ENCODE results near the gene RTP3. TPM values are rescaled to one million over a fixed set of nuclear protein-coding genes. Genes with fewer than 3 reads are reported as not detected.
"Not testable (repeated sequence)": the region's sequence is repeated elsewhere in the genome, so short reads cannot be mapped to it uniquely, and the experiment has no call there.

Gene RTP3
- total RNA-seq, 1 donor from 2014 or later = not detected

DNA sequence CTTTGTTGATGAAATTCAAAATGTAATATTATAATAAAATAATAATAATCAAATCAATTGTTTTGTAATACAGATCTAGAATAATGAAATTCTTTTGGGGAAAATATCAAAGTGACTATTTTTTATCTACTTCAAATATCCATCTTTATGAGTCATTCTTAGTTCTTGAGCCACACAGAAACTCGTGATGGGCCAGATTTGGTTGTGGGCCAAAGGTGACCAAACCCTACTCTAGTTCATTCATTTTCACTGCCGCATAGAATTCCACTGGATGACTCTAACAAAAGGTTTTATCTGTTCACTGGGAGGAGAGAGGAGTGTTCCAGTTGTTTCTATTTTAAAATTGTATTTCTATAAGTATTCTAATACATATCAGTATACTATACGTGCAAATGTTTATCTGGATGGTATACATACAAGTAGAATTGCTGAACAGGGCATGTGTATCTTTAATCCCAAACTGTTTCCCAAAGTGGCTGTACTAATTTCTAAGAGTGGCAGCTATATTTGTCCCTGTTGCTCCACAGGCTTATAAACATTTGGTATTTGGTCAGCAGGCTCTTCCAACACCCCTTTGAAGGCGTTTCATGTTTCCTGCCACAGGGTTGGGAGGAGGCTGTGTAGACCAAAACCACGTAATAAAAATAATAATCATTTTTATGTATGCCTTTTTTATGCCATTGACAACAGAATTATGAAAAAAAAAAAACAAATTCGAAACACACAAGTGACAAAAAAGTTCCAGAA is 7.3 kb upstream of the RTP3 start:
- peak; percentile 85 for DNase-seq (ENCODE audit: low read depth)

DNA sequence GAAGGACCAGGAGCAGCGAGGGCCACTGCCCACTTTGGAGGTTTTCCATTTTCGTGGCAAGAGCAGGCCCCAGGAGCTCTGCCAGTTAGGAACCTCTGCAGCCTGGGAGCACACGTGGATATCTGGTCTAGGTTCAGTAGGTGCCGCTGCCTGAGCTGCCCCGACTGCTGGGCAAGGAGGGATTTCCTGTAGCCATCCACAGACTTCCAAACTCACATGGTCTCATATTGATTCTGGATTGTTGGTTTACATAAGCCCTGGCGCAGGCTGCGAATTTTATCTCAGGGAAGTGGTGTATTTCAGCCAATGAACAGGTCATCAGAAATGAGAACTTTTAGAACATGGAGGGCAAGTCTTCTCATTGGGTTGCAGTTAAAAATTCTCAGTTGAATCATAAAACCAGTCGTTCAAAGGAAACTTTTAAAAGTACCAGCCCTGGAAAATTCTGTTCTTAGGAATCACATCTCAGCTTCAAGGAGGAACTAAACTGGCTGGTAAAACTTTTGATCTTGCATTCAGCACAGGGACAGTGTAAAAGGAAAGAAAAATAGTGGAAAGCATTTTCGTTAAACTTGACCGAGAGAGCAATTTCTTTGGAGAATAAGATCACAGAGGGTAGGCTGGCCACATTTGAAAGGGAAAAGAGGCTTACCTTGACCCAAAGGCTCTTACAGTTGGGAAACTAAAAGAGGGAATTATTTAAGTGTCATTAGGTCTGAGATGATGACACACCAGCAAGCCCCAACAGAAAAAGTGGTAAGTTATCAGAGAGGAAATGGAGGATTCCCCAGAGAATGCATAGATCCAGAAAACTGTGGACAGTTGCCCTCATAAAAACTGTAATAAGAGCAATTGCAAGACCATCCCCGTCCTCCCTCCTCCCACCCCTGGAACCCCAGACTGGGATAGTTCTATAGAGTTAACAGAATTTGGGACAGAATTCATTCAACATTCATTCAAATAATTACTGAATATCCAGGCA is 6.4 kb upstream of the RTP3 start:
- DNase-seq (ENCODE audit: low read depth) = no peak

DNA sequence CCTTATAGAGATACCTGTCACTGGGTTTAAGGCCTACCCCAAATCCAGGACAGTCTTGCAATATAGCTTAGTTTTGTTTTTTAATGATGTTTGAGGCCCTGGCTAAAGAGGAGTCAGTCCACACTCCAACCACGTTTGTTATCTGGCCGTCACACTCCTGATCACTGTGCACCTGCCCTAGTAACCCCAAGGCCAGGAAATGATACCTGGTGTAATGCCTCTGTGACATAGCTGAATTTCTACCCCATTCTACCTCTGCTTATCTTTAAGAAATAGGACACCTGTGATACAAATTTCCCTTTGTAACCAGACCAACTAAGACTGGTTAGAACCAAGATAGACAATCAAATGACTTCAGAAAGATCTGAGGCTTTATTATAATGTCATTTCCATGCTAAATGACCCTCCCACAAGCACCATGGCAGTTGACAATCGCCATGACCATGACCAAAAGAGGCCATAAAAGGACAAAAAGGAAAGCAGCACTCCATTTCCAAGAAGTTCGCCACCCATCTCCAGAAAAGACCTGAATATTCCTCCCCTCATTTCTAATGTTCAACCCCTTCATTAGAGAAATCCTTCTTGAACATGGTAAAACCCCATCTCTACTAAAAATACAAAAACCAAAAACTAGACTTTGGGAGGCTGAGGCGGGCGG is 4.8 kb upstream of the RTP3 start:
- DNase-seq (ENCODE audit: low read depth) = no peak

DNA sequence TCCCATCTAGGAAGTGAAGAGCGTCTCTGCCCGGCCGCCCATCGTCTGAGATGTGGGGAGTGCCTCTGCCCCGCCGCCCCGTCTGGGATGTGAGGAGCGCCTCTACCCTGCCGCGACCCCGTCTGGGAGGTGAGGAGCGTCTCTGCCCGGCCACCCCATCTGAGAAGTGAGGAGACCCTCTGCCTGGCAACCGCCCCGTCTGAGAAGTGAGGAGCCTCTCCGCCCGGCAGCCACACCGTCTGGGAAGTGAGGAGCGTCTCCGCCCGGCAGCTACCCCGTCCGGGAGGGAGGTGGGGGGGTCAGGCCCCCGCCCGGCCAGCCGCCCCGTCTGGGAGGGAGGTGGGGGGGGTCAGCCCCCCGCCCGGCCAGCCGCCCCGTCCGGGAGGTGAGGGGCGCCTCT is 3.3 kb upstream of the RTP3 start:
- not testable (repeated sequence) for DNase-seq (ENCODE audit: low read depth)

DNA sequence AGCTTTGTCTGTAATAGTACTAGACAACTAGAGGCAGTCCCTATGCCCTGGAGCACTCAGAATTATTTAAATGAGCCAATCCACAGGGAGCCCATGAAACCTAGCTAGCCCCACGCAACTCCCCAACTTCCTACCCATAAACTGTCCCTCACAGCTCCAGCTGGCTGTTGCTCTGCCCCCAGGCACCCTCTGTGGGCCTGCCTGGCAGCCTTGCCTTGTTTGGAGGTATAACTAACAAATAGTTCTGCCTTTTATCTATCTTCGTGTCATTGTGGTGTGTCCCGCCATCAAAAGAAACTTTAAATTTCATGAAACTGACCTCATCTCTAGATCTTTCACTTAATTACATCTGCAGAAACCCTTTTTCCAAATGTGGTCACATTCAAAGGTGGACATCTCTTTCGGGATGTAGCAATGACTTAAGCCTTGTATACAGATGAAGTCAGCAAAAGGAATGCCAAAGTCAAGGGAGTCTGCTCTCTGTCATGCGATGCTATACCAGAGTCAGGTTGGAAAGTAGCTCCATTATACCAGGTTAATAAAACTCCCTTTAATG is 1.8 kb upstream of the RTP3 start:
- no peak for DNase-seq (ENCODE audit: low read depth)

DNA sequence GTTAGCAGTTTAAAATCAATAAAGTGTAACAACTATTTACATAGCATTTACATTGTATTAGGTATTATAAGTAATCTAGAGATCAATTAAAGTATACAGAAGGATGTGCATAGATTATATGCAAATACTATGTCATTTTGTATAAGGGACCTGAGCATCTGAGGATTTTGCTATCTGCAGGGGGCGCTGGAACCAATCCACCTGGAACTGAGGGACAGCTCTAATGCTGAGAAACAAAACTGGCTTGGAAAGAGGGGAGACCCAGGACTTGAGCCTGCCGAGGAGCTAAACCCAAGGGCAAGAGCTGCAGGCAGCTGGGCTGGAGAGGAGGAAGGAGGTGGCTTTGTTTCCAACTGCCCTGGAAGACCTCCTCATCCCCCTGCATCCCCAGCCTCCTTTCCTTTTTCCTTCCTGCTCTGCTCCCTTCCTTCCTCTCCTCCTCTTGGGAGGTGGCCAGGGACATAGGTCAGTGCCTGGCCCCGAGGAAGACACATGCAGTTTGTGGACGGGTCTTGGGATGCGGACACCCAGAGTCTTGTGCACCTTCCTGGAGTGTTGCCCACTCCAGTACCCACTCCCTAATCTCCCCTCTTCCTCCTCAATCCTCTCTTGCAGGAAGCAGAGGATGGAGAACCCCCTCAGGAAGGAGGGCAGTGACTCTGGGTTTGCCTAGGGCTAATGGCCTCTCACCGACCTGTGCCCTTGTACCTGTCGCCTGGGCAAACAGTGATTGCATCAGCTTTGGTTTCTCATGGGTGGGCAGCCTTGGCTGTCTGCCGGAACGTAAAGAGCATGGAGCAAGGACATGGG is 825 bp upstream of the RTP3 start:
- no peak for DNase-seq (ENCODE audit: low read depth)

DNA sequence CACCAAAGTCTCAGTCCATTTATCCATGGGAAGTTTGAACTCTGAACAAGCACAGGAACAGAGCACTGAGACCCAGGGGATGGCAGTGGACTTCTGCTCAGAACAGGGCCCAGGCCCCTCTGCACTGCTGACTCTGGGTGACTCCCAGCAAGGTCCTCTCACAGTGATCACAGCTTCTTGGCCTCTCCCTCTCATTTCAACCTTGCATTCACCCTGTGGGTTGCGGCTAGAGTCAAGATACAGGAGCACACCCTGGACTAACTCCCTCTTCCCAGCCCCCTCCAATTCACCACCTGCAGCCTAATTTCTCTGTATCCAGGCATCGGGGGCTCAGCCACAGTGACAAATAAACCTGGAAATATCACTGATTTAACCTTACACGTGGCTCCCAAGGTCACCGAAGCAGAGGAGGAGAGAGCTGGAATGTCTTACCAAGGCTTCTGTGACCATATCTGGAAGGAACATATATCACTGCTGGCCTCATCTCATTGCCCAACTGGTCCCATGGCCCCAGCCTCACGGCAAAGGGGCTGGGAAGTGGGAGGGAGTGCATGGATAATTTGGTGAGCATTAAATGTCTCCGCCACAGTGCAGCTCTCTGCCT is 1.2 kb downstream of the RTP3 start:
- no peak for DNase-seq (ENCODE audit: low read depth)

DNA sequence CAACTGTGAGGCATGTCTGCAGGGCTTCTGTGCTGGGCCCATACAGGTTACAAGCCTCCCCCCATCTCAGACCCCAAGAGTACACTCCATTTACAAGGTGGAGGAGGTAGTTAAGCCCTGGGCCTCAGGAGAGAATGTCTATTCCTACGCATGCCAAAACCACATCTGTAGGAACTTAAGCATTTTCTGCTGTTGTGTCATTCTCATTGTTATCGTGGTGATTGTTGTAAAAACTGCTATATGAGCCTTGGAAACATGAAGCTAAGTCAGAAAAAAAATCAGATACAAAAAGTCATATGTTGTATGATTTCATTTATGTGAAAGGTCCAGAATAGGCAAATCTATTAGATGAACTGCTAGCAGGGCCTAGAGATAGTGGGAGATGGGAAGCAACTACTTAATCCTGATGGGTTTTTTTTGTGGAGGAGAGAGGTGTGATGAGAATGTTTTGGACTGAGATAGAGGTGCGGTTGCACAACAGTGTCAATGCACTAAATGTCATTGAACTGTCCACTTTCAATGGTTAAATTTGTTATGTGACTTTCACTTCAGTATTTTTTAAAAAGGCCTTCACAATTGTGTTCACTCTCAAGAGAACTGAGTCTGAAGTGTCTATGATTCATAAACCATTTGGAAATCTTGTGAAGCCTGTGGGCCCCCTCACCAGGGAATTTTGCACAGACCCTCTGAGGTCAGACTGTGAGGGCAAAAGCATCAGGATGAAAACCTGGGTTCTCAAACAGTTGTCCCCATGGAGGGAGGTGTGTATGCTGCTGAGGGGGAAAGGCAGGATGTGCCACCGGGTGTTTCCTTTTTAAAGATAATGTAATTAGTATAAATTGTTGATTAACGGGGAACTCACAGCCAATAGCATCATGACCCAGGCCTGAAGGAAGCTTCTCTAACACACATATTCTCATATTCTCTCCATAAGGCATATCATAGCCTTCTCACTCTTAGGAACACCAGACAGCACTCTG is 3.2 kb downstream of the RTP3 start:
- no peak for DNase-seq (ENCODE audit: low read depth)

DNA sequence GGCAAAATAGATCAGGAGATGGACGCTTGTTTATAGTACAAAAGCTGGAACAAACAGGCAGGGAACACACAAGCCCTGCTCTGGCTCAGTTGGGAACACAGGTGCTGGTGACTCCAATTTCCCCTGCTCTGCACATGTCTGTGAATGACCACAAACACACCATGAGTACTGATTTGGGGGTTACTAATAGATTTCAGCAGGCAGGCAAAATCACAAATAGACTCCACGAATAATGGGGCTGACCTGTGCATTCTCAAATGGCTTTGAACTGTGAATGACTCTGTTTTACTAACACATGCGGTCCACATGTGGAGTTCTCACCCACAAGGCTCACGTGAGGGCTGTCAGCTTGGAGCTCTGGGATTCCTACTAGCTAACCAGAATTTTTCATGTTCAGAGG is 3.9 kb downstream of the RTP3 start:
- DNase-seq (ENCODE audit: low read depth) = peak; percentile 56

DNA sequence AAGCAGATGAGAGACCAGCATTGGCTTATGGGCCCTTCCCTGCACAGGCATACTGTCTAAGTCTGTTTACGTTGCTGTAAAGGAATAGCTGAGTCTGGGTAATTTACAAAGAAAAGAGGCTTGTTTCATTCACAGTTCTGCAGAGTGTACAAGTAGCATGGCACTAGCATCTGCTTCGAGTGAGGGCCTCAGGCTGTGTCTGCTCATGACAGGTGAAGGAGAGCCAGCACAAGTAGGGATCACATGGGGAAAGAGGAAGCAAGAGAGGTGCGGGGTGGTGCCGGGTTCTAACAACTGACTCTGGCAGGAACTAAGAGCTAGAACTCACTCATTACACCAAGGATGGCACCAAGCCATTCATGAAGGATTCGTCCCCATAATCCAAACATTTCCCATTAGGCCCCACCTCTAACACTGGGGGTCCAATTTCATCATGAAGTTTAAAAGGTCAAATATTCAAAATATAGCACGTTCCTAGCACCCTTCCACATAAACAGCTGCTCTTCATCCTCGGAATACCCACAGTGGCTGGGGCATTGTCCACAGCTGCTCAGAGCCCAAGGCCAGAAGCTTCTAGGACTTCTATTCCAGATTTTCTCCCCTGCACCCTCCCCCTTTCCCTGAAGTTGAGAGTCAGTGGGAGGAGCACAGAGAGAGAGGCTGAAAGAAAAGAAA is 5.6 kb downstream of the RTP3 start:
- peak; percentile 92 for DNase-seq (ENCODE audit: low read depth)

DNA sequence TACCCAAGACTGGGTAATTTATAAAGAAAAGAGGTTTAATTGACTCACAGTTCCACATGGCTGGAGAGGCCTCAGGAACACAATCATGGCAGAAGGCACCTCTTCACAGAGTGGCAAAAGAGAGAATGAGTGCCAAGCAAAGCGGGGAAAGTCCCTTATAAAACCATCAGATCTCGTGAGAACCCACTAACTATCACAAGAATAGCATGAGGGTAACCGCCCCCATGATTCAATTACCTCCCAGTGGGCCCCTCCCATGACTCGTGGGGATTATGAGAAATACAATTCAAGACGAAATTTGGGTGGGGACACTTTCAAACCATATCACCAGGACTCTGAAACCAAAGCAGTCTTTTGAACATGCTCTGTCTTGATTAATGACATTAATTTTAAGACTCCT is 7.0 kb downstream of the RTP3 start:
- DNase-seq (ENCODE audit: low read depth) = peak; percentile 71

DNA sequence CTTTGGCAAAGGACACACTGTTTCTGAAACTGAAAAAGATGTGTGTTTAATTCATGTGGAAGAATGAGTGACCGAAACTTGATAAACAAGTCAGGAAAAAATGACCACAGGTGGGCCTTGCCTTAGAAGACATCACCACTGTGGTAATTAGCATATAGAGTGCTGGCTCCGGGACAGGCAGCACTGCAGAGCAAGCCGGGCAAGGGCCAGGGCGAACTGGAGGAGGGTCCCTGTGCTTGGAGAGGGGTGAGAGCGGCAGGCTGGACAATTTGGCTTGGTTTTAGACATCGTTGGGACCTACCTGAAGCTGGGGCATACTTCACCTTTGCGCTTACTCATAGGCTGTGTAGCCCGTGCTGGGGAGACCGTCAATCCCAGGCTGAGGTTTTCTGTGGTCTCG is 8.2 kb downstream of the RTP3 start:
- no peak for DNase-seq (ENCODE audit: low read depth)

DNA sequence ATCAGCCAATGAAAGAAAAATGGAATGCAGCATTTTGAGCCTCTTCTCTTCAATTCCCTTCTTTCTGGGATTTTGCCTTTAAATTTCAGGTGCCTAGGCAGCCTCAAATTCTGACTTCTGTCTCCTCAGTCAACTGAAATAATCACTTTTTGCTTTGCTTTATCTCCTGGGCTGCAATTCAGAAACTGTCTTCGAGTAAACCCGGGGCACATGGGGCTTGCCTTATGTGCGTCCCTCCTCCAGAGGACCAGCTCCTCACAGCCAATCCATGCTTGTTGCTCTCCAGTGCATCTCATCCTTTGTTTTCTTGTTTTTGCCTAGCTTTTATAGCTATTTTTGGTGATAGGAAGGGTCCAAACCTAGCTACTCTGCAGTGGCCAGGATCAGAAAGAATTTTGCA is 8.8 kb downstream of the RTP3 start:
- DNase-seq (ENCODE audit: low read depth) = no peak

DNA sequence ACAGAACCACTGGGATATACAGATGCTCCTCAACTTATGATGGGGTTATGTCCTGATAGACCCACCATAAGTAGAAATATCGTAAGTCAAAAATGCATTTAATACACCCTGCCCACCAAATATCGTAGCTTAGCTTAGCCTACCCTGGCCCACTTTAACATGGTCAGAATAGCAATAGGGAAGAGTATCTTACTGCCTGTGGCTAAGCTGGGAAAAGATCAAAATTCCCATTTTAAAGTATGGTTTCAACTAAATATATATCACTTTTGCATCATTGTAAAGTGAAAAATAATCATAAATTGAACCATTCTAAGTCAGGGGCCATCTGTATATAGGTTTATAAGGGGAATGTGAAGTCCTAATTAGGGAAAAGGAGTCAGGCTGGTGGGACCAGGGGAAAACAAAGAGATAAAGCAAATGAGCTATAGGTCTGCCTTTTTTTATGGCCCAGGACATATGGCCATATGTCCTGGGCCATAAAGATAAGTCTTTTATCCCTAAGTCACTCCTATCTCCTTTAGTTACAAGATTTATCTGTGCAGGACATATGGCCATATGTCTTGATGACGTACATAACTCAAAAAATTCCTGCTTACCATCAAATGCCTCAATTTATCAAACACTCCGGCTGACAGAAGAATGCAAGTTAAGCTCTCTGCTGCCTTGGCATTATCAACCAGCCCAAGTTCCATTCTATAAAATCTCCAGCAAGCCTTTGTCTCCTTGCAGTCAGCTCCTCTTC is 11.2 kb downstream of the RTP3 start:
- no peak for DNase-seq (ENCODE audit: low read depth)

DNA sequence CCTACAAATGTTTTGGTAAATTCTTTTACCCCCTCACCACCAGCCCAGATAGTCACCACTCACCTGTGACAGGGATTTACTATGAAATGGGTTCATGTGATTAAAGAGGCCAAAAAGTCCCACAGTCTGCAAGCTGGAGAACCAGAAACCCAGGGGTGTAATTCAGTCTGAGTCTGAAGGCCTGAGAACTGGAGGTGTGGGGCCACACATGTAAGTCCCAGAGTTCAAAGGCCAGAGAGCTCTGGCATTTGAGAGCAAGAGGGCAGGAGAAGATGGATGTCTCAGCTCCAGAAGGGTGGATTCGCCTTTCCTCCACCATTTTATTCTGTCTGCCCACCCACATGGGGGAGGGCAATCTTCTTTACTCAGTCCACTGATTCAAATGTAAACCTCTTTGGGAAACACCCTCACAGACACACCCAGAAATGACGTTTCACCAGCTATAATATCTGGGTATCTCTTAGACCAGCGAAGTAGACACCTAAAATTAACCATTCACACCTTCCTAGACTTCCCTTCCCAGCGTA is 11.9 kb downstream of the RTP3 start:
- no peak for DNase-seq (ENCODE audit: low read depth)

DNA sequence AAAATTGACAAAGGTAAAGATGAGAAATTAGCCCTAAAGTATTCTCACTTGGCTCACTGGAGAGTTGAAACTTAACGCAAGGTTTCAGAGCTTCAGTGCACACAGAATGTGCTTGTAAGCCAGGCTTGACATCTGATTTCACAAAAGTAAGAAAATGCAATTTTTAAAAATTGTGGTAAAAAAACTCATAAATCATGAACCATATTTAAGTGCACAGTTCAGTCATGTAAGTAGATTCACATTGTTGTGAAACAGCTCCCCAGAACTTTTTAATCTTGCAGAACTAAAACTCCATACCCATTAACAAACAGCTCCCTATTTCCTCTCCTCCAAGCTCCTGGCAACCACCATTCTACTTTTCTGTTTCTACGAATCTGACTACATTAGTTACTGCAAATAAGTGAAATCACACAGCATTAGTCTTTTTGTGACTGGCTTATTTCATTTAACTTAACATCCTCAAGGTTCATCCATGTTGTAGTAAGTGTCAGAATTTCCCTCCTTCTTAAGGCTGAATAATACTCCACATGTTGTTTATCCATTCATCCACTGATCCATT is 14.5 kb downstream of the RTP3 start:
- DNase-seq (ENCODE audit: low read depth) = no peak

DNA sequence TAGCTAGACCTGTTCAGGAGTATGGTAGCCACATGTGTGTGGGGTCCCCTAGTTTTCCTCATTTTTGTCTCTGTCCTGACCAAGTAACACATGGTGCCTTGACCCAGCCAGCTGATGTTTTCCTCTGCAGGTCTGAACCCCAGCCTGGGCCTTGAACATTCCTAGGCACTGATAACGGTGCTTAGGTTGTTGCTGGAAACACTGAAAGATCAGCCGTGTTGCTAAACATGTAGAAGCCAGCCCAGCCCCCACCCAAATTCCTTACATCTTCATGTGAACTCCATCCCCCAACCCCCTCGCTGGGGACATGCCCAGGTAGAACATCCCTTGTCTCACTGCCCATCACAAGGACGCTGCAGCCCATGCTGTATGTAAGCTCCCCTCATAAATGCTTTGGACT is 18.7 kb downstream of the RTP3 start:
- peak; percentile 30 for DNase-seq (ENCODE audit: low read depth)
